Activated T-cell treated with anti-CD3 and anti-CD28 coated beads for 24 hours (primary cell): ENCODE data around the gene HNF1A.
"Not testable (repeated sequence)": the region's sequence is repeated elsewhere in the genome, so short reads cannot be mapped to it uniquely, and the experiment has no call there.

ENCODE experiments used
- DNase-seq: peaks from one replicate; pipeline ENCODE4 v3.0.0-alpha.2; 2020; ENCODE audit warnings: low read depth

The HNF1A gene

DNA sequence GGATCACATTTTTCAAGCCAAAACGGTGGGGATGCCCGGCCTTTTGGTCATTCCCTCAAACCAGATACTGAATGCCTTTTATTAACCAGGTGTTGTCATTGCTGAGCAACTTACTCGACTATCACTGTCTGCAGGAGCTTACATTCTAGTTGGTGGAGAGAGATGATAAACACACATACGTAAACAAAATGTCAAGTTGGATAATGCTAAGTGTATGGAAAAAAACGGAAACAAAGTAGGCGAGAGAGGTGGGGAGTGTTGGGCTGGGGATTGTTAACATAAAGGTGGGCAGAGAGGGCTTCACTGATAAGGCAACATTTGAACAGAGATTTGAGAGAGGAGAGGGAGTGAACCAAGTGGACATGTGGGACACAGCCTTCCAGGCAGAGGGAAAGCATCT lies 33.5 kb downstream of the HNF1A start:
- no peak for DNase-seq

- DNase-seq: no peak
Observed at GRCh38 chr12:121013715-121014114, 35.4 kb downstream of the HNF1A start.

DNA sequence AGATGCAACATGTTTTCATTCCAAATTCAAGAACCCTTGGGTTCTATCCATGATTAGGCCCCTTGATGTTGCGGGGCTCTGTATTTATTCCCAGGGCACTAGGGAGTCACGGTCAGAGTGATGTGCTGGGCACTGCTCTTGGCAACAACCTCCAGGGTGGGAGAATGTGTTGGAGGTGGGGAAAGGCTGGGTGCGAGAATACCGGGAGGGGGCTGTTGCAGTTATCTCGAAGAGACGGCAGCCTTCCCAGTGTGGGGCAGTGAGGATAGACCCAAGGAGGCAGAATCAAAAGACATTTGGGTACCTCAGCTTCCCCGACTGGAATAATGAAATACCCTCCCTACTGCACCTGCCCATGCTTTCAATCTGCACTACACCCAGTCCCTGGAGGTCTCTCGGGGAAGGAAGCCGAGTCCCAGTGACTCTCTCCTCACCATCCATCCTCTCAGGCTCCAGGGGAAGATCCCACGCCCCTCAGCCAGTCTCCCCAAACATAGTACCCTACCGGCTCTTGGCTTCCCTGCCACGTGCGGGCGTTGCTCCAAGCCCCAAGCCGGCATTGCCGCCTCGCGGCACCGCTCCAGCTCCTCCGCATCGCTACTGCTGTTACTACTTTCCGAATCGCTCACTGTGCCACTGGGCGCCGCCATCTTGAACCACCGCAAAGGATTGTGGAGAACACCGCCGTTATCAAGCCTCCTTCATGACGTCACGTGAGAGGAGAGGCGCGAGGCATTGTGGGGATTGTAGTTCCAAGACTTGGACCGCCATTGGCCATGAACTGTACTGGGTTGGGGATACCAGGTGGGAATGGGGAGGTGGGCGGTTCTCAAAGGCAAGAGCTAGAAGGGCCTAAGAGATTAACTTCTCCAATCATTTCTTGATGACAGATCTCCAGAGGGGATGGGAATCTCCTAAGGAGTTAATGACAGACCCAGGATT lies 37.8 kb downstream of the HNF1A start, which contains the start of gene C12orf43:
TSS of gene C12orf43 (minus strand) at position 663 of the 942 bp plus-strand sequence. CDS start at position 650, 13 bp downstream.
- peak; percentile 90 for DNase-seq

DNA sequence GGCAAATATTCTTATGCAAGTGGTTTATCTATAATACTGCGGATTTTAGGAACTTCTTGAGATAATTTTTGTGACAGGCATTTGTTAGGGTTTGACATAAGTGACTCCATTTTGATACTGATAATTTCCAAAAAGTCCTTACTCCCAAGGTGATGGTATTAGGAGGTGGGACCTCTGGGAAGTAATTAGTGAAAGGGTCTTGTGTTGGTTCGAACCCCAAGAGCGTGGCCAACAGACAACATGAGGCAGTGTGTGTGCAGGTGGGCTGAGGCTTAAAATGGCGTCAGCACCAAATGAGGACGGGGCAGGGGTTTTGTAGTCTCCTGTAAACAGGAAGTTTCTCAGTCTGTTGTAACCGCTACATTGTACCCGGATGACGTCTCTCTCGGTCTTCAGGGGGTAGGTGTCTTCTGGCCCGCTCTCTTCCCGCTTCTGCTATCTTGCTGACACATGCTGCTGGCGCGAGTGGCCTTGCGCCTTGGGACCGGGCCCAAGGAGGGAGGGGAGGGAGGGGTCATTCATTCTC lies 39.7 kb downstream of the HNF1A start:
- DNase-seq: no peak

DNA sequence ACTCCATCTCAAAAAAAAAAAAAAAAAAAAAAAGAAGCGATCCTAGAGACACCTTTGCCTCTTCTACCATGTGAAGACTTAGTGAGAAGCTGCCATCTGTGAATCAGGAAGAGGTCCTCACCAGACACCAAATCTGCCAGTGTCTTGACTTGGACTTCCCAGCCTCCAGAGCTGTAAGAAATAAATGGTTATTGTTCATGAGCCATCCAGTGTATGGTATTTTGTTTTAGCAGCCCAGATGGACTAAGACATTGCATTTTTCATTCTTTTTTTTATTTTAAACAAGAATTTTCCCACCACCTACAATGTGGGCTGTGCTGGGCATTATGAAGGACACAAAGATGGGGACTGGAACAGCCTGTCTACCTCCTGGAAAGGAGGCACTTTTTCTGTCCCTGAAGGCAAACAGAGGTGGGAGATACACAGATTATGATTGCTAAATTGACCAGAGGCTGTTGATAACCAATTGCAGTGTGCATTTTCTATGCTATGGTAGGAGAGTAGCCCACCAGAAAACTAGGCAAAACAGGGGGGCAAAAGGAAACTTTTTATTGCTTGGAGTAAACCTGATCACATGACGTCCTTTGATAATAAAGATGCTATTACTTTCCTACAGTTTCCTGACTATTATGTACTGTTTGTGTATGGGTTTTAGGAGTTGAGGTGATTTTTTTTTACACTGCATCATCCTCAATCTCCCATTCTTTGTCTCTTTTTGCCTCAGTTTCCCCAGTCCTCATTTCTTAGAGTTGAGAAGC lies 40.7 kb downstream of the HNF1A start:
- no peak for DNase-seq

DNA sequence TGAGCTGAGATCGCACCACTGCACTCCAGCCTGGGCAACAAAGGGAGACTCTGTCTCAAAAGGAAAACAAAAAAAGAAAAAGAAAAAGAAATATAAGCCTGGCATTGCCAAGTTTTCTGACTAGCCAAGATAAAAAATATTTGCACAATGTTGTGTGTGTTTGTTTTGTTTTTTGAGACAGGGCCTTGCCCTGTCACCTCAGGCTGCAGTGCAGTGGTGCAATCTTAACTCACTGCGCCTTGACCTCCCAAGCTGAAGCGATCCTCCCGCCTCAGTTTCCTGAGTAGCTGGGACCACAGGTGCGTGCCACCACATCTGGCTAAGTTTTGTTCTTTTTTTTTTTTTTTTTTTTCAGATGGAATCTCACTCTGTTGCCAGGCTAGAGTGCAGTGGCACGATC lies 43.4 kb downstream of the HNF1A start:
- no peak for DNase-seq

DNA sequence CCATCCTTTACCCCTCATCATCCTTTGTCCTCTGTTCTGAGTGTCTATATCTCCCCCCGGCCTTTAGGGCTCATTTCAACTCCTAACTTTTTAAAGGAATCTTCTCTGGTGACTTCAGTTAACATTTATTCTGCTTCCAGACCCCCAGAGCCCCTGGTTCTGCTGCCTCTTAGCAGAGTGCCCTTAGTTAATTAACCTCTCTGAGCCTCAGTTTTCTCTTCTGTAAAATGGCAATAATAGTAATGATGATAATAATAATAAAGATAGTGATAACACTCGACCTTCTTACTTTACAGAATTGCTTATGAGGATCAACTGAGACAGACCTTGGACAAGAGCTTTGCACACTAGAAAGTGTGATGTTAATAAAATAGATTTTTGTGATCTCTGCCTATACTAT lies 44.4 kb downstream of the HNF1A start:
- no peak for DNase-seq

DNA sequence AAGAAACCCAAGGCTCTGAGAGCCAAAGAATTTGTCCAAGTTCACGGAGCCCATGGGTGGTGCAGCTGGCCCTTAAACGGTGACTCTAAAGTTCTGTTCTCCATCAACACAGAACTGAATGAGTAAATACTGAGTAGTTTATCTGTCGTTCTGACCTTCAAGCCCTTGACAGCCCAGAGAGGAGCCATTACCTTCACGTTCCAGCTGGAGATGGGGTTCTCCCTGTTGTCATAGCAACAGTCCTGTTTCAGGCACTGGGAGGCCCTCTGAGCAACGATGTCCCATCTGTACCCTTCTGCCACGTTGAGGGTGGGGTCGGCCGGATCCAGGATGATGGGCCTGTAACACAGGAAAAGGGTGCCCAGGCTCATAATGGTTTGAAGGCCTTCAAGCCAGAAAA lies 45.5 kb downstream of the HNF1A start:
- DNase-seq: no peak

DNA sequence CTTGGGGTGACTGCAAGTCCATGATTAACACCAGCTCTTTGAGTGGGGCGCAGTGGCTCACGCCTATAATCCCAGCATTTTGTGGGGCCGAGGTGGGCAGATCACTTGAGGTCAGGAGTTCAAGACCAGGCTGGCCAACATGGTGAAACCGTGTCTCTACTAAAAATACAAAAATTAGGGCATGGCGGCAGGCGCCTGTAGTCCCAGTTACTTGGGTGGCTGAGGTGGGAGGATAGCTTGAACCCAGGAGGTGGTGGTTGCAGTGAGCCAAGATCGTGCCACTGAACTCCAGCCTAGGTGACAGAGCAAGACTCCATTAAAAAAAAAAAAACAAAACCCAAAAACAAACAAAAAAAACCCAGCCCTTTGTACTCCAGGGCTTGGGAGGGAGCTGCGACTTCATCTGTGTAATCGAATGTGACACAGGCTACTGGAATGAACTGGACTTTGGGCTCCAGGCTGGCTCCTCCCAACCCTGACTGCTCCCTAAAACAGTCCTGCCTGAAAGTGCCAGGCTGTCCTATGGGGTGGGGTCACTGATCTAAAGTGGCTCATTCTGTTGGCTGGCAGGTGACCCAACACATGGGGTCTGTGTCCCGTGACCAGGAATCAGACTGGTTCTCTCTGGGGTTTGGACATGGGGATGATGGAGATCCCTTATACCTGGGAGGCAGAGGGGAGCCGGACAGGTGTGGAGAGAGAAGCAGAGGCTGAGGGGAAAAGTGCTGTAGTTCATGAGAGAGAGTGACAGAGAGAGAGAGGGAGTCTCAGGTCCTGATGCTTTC lies 47.3 kb downstream of the HNF1A start:
- no peak for DNase-seq

DNA sequence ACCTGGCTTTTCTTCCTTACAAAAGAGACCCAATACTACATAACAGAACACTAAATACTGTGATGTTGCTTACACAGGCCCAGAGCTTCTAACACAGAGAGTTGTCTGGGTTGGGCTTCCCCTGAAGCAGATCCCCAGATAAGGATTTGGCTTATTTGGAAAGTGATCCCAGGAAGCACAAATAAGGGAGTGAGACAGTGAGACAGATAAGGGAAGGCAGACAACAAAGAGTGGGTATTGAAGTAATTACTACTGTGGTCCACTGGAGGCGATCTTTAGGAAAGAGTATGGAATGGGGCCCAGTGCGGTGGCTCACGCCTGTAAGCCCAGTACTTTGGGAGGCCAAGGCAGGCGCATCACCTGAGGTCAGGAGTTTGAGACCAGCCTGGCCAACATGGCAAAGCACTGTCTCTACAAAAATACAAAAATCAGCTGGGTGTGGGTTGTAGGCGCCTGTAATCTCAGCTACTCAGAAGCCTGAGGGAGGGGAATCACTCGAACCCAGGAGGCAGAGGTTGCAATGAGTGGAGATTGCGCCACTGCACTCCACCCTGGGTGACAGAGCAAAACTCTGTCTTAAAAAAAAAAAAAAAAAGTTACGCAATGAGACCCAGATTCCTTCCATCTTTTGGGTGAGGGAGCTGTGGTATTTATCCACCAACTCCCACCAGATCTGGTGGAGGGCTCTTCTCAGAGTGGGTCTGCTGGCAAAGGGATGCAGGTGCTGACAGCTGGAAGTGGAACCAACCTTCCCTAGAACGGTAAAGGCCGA lies 48.1 kb downstream of the HNF1A start:
- no peak for DNase-seq

- DNase-seq: no peak
Observed at GRCh38 chr12:121030576-121031212, 52.4 kb downstream of the HNF1A start.

- peak; percentile 45 for DNase-seq
Observed at GRCh38 chr12:121033625-121034349, 55.4 kb downstream of the HNF1A start.

GRCh38 chr12:121034616-121035305 lies 56.4 kb downstream of the HNF1A start:
- no peak for DNase-seq

GRCh38 chr12:121036810-121037326 lies 58.5 kb downstream of the HNF1A start:
- DNase-seq: peak; percentile 44

DNA sequence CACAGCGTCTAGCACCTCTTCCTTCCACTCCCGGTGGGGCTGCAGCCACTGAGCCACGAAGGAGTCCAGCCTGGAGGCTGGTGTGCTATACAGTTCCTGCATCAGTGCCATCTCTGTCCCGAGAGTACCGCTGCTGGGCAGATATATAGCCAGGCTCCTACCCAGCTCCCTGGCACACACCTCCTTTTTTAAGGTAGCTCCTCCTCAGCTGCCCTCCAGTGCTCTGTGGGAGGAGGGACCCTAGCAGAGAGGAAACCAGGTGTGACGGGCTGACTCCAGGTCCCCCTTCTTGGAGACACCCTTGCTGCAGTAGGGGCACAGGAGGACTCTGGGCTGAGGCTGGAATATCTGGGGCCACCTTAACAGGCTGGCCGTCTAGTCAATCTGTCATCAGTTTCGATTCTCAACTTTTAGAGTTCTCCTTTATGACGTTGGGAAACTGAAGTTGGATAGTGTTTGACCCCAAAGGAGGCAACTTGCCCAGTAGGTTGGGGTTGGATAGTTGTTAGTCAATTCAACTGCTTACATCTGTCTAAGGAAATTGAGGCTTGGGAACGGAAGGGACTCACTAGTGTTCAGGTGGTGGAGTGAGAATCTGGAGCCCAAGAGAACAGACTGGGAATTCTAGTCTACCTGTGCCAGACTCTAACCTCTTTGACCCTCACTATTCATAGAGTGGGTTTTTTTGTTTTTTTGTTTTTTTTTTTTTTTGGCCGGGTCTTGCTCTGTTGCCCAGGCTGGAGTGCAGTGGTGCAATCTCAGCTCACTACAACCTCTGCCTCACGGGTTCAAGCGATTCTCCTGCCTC lies 60.7 kb downstream of the HNF1A start, which contains the start of gene OASL:
TSS of gene OASL (minus strand) at position 386 of the 808 bp plus-strand sequence. CDS start at position 111, 275 bp downstream.
- DNase-seq: peak; percentile 28

GRCh38 chr12:121043067-121043466 lies 64.7 kb downstream of the HNF1A start:
- DNase-seq: no peak

GRCh38 chr12:121047400-121047799 lies 69.1 kb downstream of the HNF1A start:
- not testable (repeated sequence) for DNase-seq

- DNase-seq: no peak
Observed at GRCh38 chr12:121048442-121048841, 70.1 kb downstream of the HNF1A start.
